ENCODE measurements around the gene PLA2G6.

The PLA2G6 gene

GRCh38 chr22:38213990-38214301, 32.3 kb upstream of the PLA2G6 start:
- DNase-seq (ENCODE audit: low spot score): no peak

GRCh38 chr22:38213319-38213989, 31.8 kb upstream of the PLA2G6 start:
- no peak for DNase-seq (ENCODE audit: low spot score)

- DNase-seq (ENCODE audit: low spot score): no peak
Observed at GRCh38 chr22:38212442-38212841, 30.8 kb upstream of the PLA2G6 start.

GRCh38 chr22:38211556-38211955, 29.9 kb upstream of the PLA2G6 start:
- no peak for DNase-seq (ENCODE audit: low spot score)

- no peak for DNase-seq (ENCODE audit: low spot score)
Observed at GRCh38 chr22:38208551-38208968, 26.9 kb upstream of the PLA2G6 start.

DNA sequence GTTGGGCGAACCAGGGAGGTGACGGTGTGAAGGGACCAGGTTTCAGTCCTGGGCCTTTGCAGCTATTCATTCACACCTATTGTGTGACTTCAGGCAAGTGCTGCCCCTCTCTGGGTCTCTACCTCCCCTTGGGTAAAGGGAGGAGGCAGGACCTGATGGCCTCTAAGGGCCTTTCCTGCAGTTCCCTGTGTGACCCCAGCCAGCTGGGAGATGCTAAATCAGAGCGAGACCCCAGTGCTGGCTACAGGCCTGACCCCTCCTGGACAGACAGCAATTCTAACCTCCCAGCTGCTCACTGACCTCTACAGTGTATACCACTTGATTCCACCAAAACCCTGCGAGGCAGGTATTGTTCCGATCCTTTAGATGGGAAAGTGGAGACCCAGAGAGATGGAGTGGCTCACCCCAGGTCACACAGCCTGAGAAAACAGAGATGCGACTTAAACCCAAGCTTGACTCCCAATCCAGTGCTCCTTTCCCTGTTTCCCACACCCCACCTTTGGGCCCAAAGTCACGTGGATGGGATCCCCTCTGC, 26.3 kb upstream of the PLA2G6 start:
- DNase-seq (ENCODE audit: low spot score): no peak

DNA sequence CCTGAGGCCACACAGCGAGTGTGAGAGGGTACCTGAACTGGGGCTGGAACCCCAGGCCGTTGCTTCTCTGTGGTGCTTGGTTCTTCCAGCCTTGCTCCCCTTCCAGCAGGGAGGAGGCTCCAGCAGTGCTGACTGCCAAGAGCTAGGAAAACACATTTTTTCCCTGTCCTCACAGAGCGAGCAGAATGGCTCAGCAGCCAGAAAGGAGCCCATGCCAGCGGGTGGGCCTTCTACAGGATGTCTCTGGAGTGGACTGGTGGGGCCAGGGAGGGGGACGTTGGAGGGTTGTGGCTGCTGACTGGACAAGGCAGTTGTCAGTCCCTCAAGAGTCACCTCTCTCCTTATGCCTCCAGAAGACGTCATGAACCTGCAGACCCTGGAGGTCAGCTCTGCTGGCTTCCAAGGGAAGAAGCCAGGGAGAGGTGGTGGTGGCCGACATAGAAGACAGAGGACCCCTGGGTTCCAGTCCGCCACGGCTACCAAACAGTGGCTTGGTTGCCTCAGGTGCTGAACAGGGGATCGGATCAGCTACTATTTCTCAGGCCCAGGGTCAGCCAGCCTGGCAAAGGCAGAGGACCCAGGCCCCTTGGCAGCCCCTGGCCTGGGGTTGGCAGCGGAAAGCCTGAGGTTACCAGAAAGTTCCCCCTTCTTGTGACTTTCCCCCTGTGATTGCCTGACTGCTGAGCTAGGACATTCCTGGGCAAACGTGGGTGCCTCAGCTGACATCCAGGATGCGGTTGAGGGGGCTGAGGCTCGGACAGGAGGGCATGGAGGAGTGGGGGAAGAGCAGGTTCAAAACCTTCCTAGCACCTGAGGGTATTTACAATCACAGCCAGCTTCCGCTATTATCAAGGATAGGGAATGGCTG, 23.9 kb upstream of the PLA2G6 start:
- no peak for DNase-seq (ENCODE audit: low spot score)

- no peak for DNase-seq (ENCODE audit: low spot score)
Observed at GRCh38 chr22:38204784-38205183, 23.2 kb upstream of the PLA2G6 start.

GRCh38 chr22:38203855-38204514, 22.4 kb upstream of the PLA2G6 start:
- no peak for DNase-seq (ENCODE audit: low spot score)

DNA sequence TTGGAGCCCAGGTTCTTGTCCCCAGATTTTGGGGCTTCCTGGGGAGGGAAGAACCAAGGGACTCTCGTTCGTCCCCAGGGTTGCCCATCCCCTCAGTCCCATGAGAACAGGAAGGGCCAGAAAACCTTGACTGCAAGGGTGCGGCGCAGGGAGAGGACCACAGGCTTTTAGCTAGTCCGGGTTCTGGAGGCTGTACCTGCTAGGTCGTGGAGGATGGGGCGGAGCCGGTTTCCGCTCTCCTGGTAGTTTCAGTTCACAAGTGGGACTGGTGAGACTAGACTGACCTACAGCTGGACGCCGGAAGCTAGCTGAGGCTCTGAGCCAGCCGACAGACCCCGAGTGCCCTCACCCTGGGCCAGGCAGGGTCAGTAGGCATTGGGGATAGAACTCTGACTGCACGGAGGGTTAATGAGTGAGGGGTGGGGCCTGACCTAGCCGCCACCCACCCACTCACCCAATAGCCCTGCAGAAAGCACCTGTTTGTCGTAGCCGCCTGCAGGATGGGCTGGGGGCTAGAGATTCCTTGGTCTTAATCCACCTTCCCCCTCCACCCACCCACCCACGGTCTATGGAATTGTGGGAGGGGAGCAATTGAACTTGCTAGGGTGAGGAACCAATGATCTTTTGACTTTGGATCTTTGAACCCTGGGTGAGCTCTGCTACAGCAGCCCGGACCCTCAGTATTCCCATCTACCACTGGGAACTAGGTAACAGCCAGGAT, 21.6 kb upstream of the PLA2G6 start:
- DNase-seq (ENCODE audit: low spot score): no peak

DNA sequence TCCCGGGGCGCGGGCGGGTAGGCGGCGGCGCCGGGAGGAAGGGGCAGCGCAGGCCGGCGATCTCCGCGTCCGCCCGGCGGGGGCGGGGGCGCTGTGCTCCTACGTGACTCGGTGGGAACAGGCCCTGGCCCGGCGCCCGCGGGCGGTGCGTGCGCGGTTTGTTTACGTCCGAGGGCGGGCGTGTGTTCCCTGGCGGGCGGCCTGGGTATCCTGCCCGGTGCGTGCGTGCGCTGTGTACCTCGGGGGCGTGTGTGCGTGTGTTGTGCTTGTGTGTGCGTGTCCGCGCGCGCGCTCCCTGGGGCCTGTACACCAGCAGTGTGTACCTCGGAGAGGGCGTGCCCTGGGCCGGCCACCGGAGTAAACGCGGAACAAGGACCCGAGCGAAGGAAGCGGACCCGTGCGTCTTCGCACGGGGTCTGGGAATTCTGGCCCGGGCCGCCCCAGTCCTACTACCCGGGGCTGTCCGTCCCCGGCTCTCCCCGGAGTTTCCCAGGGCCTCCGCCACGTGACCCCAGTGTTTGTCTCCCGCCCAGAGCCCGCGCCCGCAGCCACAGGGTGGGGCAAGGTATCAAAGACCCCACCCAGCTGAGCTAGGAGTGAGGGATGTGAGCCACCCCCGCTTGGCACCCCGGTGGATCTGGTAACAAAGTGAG, 20.9 kb upstream of the PLA2G6 start:
- DNase-seq (ENCODE audit: low spot score): peak; percentile 49

DNA sequence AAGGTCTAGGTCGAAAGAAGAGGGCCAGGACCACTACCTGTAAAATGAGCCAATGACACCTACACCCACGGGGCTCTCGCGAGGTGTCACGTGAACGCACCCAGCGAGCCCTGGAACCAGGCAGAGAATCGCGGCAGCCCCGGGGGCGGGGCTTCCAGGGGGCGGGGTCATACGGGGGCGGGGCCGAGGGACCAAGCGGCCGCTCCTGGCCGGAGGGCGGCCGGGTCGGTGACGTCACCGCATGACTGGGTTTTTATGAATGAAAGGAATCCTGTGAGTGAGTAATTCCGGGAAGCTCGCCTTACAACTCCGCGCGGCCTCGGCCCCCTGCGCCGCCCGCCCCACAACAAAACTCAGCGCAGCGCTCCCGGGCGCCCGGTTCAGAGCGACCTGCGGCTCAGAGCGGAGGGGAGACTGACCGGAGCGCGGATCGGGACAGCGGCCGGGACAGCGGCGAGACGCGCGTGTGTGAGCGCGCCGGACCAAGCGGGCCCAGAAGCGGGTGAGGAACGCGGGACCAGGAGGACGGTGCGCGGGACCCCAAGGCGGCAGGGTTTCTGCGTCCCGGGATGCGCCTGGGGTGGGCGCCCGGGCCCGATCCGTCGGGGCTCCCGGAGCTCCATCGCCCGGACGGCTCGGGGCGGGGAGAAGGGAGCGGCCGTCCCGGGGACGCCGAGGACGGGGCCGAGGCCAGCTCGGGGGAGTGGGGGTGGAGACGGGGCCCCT, 20.2 kb upstream of the PLA2G6 start, which contains the start of gene MAFF:
Gene MAFF (plus strand): TSS at position 284 of the 726 bp plus-strand sequence. CDS start 11,860 bp downstream, outside the sequence.
- DNase-seq (ENCODE audit: low spot score): peak; percentile 92

DNA sequence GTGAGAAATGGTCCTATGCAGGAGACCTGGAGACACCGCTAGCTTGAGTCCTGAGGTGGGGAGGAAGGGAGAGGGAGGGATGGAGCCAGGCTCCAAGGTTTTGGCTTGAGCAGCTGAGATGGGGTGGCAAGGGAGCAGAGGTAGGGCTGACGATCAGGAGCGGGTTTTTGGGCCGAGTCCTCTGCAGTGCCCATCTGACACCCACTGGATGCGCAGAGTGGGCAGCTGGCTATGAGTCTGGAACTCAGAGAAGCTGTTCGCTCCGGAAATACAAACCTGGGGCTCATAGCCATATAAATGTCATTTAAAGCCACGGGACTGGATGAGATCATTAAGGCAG, 19.7 kb upstream of the PLA2G6 start:
- no peak for DNase-seq (ENCODE audit: low spot score)

DNA sequence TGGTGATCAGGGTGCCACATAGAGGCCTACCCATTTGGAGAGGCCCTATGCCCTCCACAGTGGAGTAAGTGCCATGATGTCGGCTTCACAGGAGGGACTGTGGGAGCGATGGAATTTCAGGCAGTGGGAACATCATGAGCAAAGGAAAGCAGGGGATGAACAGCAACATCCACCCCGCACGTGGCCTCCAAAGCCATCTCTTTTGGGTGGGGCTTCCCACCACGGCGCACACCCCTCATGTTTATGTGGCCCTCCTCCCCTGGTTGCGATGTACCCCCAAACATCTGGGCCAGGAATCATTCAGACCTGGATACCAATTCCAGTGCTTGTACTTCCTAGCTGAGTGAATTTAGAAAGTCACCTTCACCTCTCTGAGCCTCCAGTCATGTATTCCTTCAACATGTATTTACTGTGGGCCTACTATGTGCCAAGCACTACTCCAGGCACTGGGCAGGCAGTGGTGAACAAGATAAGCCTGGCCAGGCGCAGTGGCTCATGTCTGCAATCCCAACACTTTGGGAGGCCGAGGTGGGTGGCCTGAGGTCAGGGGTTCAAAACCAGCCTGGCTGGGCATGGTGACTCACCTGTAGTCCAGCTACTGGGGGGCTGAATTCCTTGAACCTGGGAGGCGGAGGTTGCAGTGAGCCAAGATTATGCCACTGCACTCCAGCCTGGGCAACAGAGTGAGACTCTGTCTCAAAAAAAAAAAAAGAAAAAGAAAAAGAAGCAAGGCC, 18.4 kb upstream of the PLA2G6 start:
- DNase-seq (ENCODE audit: low spot score): no peak

DNA sequence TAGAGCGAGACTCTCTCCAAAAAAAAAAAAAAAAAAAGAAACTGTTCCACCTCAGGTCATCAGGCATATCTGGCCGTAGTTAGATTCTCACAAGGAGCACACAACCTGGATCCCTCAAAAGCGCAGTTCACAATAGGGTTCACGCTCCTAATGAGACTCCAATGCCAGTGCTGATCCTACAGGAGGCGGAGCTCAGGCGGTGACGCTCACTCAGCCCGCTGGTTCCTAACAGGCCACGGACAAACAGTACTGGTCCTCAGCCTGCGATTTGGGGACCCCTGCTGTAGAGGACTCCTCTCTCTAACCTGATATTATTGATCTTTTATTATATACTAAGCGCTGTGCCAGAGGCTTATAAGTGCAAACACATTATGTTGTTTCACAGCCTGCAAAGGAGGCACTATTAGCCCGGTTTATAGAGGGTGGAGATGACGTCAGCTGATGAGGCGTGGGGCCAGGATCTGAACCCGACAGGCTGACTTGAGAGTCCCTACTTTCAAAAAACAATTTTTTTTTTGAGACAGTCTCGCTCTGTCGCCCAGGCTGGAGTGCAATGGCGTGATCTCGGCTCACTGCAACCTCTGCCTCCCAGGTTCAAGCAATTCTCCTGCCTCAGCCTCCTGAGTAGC, 15.3 kb upstream of the PLA2G6 start:
- DNase-seq (ENCODE audit: low spot score): no peak

DNA sequence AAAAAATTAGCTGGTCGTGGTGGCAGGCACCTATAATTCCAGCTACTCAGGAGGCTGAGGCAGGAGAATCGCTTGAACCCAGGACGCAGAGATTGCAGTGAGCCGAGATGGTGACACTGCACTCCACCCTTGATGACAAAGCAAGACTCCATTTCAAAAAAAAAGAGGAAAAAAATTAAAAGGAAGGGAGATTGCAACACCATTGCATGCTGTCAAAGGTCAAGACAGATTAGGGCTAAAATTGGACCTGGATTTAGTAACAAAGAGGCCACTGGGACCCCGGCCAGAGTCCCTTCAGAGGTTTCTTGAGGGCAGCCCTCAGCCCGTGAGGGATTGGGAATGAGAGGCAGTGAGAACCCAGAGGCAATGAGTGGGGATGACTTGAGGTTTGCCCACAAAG, 11.9 kb upstream of the PLA2G6 start:
- no peak for DNase-seq (ENCODE audit: low spot score)

DNA sequence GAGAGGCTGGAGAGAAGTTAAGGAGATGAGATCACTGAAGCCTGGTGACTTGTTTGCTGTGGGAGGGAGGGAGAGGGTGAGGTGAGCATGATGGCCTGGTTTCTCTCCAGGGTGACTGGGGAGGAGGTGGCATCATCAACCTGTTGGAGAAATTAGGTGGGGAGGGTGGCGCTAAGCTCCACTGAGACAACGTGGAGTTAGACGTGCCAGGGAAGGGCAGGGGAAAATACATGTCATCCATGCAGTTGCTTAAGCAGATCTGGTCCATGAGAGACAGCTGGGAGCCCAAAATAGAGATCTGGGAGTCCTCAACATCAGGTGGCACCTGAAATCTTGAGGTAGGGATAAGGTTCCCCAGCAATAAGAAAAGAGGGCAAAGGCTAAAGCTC, 10.8 kb upstream of the PLA2G6 start:
- no peak for DNase-seq (ENCODE audit: low spot score)

- no peak for DNase-seq (ENCODE audit: low spot score)
Observed at GRCh38 chr22:38191731-38192474, 10.3 kb upstream of the PLA2G6 start.

GRCh38 chr22:38191055-38191454, 9.4 kb upstream of the PLA2G6 start:
- no peak for DNase-seq (ENCODE audit: low spot score)
